ENCODE measurements around the gene TSPEAR.
"Not testable (repeated sequence)": the region's sequence is repeated elsewhere in the genome, so short reads cannot be mapped to it uniquely, and the experiment has no call there.

Gene TSPEAR

DNA sequence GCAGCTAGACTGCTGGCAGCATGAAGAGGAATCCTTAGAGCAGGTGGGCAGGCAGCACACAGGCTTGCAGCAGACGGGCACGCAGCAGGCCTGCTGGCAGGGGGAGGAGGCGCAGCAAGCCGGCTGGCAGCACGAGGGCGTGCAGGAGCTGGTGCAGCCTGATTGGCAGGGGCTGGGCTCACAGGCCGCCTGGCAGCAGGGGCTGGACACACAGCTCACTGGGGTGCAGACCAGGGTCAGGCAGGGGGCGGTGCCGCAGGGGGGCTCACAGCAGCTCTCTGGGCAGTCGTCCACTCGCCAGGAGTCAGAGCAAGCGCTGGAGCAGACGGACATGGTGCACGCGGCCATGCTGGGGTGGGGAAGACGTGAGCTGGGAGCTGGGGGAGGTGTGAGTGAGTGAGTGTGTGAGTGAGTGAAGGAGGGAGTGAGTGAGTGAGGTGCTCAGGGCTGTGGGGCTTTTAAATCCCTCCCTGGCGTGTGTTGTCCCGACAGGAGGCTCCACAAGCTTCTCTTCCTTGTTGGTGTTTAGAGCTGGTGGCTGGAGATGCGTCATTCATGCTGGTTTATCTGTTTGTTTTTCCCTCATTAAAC is 131.0 kb downstream of the TSPEAR start, which contains the start of gene KRTAP10-5:
Gene KRTAP10-5, minus strand, starts transcription at position 374 of the 591 bp plus-strand sequence. Its CDS starts 26 bp downstream, at position 348.
- not testable (repeated sequence) for DNase-seq

DNA sequence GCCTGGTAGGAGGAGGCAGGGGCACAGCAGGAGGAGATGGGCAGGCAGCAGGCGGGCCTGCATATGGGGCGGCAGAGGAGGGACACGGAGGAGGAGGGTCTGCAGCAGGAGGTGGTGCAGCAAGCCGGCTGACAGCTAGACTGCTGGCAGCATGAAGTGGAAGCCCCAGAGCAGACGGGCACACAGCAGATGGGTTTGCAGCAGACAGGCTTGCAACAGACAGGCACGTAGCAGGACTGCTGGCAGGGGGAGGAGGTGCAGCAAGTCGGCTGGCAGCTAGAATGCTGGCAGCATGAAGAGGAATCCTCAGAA is 131.6 kb downstream of the TSPEAR start:
- no peak for DNase-seq

DNA sequence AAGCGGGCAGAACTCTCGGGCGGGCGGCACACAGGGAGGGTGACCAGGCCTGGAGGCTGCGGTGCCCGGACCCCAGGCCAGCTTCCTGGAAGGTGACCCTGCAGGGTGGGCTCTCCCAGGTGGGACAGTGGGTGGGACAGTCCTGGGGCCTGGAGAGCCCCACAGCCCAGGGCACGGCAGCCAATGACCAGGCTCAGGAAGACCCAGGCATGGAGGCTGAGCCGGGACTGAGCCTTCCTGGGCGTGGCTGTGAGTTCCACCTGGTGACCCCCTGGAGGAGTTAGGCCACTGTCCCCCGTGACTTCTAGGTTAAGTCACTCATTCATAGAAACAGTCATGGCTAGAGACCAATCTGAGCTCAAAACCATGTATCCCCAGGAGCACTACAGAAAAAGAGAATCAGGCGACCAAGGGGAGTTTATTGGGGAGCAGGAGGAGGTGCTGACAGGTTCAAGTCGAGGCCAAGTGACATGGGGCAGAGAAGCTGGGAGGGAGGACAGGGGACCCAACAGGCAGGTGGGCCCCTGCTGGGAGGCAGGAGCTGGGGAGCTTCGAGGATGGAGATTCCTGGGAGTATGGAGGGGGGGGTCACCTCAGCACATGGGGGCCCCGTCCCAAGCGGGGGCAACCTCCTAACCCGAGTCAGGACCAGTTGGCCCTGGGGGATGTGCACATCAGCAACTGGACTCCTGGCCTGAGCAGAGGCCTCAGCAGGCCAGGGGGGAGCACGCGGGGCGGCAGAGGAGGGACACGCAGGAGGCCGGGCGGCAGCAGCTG is 132.1 kb downstream of the TSPEAR start:
- no peak for DNase-seq

DNA sequence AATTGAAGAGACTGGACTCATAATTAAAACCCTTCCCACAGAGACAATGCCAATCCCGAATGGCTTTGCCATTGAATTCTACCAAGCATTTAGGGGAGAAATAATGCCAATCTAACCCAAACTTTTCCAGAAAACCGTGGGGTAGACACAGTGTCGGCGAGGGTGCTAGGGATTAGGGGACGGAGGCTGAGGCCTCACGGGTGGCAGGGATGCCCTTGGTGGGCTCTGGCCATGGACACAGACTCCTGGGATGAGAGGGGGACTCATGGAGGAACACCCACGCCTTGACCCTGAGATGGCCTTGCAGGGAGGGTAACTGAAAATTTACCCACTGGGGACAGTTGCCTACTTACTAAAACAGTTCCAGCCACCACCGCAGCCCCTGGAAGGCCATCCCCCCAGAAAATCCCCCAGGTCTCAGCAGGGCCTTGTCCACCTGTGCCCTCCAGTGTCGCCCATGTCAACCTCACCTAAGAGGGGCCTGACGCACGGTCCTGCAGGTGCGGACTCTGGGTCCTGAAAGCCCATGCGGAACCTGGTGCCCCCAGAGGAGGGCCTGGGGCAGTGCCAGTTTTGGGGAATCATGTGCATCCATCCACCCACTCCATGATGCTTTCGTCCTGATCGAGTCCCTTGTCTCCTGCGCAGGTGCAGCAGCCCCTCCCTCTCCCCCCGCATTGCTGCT is 132.9 kb downstream of the TSPEAR start:
- DNase-seq, result no peak

DNA sequence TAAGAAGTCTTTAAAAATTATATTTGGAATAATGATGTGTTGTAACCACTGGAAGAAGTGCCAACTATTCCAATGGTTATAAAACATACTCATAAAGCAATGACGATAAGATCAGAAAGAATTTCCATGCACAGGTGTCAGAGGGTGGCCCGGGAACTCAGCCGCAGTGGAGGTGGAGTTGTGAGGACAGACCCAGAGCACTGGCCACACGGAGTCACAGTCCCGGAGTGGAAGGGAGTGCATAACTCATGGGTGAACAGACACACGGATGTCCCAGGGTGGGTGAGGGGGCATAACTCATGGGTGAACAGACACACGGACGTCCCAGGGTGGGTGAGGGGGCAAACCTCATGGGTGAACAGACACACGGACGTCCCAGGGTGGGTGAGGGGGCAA is 135.3 kb downstream of the TSPEAR start:
- no peak for DNase-seq

DNA sequence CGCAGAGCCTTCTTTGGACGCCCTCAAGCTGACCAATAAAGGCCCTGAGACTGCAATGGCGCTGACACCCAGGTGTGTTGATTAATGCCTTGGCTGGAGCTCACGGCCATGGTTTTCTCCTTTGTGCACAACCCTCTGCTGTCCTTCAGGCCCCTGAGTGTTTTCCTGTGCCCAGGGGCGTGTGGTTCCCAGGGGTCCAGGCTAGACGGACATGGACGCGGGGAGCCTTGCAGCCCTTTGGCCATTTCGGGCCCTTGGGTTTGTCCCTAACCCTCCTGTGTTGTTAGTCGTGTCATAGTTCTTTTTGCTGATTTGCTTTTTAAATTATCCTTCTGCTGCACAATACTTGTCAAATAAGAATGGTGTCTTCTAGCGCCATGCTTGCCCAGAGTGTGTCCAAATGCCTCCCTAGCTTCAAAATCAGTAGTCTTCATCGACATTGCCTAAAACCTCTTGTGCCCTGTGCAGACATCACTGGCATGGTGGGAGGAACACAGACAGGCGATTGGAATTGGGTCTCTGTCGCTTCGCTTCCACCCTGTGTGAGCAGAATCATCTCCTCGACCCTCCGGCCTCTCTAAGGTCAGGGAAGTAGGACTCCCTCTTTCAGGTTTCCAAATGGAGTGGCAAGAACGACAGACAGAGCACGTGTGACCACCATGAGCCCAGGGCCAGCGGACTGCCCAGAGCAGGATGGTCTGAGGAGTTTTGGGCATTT is 135.9 kb downstream of the TSPEAR start:
- no peak for DNase-seq

DNA sequence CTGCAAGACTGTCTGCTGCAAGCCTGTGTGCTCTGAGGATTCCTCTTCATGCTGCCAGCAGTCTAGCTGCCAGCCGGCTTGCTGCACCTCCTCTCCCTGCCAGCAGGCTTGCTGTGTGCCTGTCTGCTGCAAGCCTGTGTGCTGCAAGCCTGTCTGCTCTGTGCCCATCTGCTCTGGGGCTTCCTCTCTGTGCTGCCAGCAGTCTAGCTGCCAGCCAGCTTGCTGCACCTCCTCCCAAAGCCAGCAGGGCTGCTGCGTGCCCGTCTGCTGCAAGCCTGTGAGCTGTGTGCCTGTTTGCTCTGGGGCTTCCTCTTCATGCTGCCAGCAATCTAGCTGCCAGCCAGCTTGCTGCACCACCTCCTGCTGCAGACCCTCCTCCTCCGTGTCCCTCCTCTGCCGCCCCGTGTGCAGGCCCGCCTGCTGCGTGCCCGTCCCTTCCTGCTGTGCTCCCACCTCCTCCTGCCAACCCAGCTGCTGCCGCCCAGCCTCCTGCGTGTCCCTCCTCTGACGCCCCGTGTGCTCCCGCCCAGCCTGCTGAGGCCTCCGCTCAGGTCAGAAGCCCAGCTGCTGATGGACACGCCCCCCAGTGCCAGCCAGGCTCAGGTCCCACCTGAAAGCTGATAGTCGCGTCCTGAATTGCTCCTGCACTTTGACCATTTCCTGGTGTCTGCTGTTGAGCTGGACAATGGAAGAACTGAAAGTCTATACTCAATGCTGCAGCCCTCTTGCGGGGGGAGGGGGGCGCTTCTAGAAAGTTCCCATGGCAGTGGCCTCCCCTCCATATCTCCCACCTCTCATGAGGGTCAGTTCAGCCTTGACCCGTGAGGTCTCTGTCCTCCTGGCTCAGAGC is 136.7 kb downstream of the TSPEAR start:
- DNase-seq, result no peak

DNA sequence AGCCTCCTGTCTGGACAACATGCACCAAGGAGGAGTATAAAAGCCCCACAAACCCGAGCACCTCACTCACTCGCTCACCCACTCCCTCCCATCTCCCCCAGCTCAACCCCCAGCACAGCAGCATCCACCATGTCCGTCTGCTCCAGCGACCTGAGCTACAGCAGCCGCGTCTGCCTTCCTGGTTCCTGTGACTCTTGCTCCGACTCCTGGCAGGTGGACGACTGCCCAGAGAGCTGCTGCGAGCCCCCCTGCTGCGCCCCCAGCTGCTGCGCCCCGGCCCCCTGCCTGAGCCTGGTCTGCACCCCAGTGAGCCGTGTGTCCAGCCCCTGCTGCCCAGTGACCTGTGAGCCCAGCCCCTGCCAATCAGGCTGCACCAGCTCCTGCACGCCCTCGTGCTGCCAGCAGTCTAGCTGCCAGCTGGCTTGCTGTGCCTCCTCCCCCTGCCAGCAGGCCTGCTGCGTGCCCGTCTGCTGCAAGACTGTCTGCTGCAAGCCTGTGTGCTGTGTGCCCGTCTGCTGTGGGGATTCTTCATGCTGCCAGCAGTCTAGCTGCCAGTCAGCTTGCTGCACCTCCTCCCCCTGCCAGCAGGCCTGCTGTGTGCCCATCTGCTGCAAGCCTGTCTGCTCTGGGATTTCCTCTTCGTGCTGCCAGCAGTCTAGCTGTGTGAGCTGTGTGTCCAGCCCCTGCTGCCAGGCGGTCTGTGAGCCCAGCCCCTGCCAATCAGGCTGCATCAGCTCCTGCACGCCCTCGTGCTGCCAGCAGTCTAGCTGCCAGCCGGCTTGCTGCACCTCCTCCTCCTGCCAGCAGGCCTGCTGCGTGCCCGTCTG is 137.5 kb downstream of the TSPEAR start, which contains the start of gene KRTAP10-4:
Gene KRTAP10-4, plus strand, starts transcription at position 100 of the 827 bp plus-strand sequence. Its CDS starts 30 bp downstream, at position 130.
- not testable (repeated sequence) for DNase-seq

DNA sequence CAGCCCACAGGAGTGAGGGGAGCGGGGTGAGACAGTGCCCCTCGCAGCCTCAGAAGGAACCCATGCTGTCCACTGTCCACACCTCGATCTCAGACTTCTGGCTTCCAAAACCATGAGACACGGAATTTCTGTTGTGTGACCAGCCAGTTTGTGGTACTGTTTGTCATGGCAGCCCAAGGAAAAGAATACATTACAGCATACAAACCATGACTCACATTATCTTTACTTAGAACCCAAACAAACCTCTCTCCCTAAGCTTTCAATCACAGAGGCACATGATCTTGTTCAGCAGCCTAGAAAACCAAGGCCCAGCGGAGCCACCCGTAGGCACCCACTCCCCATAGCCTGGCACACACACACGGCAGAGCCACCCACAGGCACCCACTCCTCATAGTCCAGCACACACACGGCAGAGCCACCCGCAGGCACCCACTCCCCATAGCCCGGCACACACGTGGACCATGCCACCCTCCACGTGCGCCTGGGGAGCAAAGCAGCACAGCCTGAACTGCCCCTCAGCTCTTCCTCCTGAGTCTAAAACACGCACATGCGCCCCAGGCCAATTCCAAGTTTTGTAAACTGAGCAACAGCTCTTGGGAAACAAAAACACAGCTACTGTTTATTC is 138.3 kb downstream of the TSPEAR start:
- no peak for DNase-seq

DNA sequence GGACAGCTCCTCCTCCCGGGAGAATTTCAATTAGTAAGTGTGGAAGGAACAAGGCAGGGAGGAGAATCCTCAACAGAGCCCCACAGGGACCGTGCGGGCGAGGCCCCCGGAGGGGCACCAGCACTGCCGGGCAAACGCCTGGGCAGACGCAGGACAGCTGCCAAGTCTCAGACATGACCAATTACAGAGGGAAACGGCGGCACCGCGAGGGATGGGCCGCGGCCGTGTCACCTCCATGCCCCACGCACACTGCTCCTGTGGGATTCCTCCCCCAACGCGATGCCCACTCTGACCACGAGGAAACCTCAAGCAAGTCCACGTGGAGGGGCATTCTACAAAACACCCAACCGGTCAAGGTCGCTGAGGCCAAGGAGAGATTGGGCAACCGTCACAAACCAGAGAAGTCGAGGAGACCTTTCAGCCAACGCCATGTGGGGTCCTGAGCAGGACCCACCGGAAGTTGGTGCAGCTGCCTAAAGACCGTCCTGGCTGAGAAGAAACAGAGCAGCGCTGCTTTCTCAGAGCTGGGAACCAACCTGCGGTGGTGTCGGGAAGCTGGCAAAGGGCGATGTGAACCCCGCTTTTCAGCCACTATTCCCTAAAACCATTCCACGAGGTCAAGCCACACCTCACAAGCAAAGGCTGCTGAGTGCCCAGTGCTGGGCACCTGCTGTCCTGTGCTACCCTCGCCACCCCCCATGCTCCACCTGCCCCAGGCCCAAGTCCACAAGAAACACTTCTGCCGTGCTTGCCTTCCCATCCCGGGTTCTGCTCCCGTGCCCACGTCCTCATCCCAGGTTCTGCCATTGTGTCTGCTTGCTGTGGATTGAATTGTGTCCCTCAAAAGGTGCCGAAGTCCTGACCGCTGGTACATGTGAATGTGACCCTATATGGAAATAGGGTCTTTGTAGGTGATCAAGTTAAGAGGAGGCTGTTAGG is 139.3 kb downstream of the TSPEAR start:
- DNase-seq, result no peak

DNA sequence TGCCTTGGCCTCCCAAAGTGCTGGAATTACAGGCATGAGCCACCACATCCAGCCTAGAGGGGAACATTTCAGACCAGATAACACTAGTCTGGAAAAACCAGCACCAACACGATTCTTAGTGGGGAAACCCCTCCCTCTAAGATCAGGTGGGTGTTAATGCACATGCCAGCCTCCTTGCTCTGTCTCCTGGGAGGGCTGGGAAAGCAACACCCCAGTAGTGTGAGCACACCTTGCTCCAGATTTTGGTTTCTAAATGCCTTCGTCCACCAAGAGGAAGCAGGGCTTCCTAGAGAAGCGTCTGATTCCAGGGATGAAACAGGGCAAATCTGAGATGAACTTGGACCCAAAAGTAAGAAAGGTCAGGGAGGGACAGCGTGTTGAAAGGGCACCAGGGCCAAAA is 140.1 kb downstream of the TSPEAR start:
- DNase-seq, result no peak

DNA sequence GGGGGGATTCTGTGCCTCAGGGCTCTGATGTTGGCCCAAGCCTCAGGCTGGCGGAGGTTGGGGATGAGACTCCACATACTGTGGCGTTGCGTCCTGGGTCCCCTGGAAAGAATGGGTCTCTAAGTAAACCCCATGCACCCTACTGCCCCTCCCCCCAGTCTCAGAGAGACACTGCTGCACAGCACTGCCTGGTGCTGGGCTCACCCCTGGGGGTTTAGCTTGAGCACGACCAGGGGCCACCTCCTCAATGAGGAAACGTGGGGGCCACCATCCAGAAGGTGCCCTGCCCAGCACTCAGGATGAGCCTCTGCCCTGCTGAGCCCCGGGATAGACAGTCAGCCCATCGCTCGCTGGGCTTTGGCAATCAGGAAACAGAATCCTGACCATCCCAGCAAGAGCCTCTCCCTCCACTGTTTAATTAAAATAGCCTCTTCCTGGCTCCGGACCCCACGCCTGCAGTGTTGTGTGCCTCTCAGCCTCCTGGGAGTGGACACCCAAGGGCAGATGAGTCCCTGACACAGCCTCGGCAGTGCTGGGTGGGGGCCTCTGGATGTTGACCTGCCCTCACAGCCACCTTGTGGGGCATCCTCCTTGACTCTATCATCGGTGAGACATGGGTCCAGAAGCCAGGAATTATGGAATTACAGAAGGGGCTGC is 141.4 kb downstream of the TSPEAR start:
- no peak for DNase-seq

DNA sequence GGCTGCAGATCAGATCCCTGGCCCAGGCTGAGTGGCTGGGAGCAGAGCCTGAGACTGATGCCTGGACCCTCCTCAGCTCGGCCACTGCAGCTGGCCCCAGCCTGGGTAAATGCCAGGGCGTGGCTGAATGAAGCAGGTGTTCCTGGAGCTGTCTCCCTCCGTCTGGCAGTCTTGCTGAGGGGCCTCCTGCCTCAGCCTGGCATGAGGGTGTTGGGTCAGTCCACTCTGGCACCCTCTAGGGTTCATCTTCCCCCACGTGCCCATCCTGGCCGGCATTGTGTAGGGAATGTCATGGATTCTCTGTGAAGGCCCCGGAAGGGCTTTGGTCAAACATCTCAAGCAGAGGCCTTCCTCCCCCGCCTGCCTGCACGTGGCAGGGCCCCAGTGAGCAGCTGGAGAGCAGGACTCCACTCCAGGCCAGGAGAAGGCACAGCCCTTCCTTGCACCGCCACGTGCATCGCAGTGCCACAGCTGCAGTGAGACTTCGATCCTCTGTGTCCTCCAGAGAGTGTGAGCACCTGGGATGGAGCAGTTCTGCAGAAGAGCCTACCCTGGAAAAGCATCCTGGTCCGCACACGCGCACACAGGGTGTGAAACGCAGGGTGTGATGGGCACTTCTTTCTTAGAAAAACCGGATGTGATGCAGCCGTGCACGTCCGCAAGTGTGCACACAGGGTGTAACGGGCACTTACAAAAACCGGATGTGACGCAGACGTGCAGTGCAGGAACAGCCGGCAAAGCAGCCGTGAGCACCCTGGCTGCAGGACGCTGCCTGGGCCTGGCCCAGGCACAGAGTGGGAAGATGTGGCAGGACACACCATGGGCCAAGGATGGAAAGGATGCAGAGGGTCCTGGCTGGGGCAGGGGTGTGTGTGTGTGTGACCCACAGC is 142.5 kb downstream of the TSPEAR start:
- no peak for DNase-seq

DNA sequence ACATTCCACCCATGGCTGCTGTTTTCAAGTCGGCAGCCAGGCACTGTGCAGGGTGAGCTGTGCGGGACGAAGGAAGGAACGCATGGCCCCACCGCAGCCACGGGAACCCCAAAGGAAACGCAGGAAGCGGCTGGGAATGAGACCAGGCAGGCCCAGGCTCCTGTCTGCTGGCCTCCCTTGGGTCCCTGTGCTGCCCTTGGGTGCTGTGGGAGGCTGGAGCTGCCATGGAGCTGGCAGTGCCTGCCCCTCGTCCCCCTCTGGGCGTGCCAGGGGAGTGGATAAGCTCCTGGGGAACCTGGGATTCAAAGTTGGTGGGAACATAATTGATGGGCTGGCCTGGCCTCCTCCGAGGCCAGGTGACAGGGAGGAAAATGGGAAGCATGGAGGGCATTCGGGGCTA is 143.1 kb downstream of the TSPEAR start:
- no peak for DNase-seq

DNA sequence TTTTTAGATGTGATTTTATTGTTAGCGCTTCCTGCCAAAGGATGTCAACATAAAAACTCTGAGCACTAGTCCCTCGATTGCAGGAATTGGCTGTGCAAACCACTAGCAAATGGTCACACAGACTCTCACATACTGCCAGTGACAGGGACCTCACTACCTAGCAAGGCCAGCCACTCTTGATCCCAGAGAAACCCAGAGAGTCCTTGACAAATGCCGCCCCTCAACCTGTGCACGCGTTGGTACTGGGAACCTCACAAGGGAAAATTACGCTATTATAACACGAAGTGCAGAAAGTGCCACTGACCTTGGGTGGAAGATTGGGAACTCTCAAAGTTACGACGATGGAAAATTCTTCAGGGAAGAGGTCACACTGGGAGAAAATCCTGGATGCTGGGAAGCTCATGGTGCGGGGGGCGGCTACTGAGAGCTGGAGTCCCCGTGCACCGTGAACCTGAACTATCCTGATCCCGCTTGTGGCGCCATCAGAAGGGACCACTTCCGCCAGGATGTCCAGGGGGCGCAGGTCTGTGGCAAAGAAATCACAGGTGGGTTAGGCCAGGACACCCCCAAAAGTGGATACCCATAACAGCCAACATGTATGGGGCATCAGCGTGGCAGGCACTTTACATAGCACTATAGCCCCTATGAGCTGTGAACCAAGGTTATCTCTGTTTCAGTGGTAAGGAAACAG is 143.7 kb downstream of the TSPEAR start:
- no peak for DNase-seq

DNA sequence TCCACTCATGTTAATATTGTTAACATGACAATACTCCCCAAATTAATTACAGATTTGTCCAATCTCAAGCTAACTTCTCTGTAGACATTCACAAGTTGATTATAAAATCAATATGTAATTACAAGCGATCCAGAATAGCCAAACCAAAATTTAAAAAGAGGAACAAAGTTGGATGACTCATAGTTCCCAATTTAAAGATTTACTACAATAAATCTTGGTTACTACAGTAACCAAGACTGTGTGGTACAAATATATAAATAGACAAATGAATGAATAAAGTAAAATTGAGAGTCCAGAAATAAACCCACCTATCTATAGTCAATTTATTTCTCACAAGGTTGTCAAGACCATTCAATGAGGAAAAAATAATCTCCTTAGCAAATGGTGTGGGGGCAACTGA is 145.0 kb downstream of the TSPEAR start:
- DNase-seq, result peak; percentile 48

DNA sequence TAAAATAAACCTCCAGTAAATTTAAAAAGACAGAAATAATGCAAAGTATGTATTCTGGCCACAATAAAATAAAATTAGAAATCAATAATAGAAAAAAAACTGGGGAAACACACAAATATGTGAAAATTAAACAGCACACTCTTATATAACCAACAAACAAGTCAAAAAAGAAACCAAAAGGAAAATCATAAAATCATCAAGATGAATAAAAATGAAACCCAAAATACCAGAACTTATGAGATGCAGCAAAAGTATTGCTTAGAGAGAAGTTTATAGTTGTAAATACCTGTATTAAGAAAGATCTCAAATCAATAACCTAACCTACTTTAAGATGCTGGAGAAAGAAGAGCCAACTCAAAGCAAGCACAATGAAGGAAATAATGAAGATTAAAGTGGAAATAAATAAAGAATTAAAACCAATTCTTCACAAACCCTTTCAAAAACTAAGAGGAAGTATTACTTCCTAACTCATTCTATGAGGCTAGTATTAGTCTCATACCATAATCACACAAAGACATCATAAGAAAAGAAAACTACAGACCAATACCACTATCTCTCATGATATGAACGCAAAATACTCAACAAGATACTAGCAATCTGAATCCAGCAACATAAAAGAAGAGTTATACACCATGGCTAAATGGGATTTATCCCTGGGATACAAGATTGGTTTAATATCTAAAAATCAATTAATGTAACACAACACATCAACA is 146.3 kb downstream of the TSPEAR start:
- no peak for DNase-seq
